ENCODE results near the gene IPO13.

IPO13 gene

DNA sequence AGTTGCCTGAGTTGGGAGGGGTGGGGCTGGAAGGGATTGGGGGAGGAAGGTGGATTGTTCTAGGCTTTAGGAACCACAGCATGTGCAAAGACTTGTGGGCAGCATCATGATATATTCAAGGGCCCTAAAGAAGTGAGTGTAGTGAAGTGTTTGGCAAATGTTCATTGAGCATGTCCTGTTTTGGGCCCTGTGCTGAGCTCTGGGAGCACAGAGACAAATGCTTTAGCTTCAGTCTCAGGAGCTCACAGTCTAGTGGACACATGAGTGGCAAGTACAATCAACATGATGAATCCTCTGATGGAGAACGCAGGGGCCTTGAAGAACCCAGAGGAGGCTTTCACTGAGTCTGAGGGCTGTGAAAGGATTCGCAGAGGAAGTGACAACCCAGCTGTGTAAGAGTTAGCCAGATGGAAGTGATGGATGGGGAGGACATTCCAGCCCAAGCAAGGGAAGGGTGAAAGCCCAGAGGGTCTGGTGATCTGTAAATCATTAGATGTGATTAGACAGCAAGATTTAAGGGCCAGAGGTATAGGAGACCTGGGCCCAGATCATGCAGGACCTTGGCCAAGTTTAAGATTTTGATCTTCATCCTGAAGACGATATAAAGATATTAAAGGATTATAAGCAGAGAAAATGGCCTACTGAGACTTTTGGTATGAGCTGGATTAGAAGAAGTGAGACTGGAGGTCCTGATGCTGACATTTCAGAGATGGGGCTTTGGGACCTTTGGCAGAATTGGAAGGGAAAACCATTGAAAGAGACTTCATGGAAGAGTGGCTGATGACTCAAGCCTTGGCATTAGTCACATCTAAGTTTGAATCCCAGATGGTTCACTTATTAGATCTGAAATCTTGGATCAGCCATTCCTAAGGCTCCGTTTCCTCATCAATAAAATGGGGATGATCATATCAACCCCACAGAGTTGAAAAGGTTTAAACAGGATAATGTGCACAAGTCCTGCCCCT lies 4.6 kb downstream of the IPO13 start:
- no peak for DNase-seq (ENCODE audit: low read depth in 2 of 2)

DNA sequence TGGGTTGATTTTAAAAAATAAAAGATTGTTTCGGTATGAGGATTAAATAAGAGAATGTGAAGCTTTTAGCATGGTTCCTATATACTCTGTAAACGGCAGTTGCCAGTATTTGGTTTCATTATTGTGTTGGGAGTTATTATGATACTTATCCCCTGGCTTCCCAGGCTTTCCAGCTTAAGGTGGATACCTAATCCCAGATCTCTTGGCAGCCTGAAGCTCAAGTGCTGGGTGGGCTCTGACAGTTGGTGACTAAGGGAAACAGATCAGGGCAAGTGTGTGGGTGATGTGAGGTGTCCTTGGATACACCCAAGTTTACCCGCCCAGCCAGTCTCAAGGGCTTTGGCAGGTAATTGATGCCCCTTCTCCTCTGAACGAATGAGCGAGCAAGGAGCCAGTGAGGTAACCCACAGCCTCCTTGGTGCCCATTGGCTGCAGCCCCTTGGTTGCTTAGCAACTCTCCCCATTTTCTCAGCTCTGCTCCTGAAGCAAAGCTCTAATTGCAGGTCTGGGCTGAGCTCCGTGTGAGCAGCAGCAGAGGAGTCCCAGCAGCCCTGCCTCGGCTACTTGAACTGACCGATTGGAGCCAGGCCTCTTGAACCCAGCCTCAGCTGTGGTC lies 6.1 kb downstream of the IPO13 start:
- DNase-seq (ENCODE audit: low read depth in 2 of 2), result no peak

DNA sequence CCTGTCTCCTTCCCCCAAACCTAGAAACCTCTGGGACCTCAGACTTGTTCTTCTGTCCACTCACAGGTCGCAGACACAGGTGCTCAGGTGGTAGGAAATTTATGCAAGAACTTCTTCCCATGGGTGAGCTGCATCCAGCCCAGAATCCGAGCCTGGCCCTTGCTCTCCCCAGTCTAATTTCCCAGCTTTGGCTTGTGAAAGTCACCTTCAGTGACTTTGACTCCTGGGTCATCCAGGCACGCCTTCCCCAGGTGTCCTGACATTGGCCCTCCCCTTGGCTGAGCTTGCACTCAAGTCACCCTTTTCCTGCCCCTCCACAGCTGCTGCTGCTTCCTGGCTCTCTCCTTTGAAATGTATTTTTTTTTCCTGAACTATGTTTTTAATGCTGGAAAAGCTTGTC lies 6.6 kb downstream of the IPO13 start:
- DNase-seq (ENCODE audit: low read depth in 2 of 2), result no peak

DNA sequence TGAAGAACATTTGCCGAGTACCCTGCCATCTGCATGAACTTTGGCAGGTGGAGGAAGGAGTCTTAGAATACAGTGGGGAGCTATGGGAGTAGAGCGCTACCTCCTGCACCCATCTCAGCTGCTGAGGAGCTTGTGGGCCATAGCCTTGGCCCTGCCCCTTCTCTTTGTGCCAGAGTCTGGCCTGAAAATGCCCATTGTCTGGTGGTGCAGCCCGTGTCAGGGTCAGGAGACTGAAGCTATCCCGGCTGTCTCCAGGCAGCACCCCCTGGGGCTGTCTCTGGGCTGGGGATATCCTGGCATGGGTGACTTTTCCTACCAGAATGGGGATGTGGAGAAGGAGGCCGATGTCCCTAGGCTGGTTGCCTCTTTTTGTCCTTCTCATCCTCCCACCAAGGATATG lies 7.3 kb downstream of the IPO13 start:
- DNase-seq (ENCODE audit: low read depth in 2 of 2), result no peak

DNA sequence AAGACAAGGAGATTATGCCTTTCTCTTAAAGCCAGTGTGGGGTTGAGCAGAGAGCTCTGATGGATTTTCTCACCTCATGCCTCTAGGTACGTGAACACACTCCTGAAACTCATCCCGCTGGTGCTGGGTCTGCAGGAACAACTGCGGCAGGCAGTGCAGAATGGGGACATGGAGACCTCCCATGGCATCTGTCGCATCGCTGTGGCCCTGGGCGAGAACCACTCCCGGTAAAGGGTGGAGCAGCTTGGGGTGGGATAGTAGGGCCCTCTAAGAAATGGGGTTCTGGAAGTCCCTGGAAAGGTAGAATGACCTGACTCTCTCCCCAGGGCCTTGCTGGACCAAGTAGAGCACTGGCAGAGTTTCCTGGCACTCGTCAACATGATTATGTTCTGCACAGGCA lies 9.5 kb downstream of the IPO13 start:
- DNase-seq (ENCODE audit: low read depth in 2 of 2), result no peak

DNA sequence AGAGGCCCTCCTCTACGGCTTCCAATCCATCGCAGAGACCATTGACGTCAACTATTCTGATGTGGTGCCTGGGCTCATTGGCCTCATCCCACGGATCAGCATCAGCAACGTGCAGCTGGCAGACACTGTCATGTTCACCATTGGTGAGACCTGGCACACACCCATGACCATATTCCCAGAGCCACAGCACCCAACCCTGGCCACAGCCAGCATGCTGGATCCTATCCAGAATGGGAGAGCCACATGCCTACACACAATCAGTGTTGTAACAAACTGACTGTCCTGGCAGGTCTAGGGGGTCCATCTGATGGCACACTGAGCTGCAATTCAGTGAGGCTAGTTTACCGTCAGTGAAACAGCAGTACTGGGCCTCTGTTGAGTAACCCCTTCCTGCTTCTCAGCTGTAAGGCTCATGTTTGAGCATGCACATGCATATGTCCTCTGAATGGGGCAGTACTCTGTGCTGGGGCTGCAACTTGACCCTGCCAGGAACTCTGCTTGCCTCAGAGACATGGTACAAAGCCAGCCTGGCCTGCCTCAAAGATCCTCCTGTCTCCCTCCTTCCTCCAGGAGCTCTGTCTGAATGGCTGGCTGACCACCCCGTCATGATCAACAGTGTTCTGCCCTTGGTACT lies 10.8 kb downstream of the IPO13 start:
- no peak for DNase-seq (ENCODE audit: low read depth in 2 of 2)

DNA sequence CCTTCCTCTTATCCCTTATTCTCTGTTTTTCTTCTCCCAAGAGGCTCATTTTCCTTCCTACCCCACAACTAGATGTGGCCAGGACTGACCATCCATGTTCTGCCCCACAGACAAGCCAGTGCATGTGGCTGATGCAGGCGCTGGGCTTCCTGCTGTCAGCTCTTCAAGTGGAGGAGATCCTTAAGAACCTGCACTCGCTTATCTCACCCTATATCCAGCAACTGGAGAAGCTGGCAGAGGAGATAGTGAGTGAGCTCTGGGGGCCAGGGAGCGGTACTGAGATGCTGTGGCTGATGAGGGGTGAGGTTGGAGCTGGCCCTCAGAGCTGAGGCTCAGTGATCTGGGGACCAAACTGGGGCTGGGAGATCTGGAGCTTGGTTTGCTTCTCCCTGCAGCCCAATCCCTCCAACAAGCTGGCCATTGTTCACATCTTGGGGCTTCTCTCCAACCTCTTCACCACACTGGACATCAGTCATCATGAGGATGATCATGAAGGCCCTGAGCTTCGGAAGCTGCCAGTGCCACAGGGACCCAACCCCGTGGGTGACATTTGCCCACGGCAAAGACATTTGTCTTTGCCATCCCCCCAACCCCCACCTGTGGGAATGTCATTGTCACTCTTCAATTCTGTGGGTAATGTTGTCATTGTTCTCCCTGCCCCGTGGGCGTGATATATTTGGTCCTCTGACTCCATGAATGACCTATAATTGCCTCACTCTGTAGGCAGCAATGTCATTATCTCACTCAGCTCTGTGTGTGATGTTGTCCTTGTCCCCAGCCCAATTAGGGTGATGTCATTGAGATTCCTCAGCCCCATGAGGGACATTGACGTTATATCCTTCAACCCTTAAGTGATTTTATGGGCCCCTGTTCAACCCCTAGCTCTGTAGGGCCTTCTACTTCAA lies 11.9 kb downstream of the IPO13 start:
- DNase-seq (ENCODE audit: low read depth in 2 of 2), result no peak

DNA sequence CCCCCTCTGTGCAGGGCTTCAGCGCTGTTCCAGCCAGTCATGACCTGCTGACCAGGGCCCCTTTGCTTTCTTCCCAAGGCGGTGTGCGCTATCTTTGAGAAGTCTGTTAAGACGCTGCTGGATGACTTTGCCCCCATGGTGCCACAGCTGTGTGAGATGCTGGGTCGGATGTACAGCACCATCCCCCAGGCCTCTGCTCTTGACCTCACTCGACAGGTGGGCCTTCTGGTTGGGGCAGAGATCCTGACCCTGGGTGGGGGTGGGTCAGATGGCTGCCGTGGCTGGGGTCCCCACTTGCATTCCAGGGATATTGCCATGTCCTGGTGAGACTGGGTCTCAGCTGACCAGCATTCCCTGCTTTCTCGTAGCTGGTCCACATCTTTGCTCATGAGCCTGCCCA lies 14.0 kb downstream of the IPO13 start:
- DNase-seq (ENCODE audit: low read depth in 2 of 2), result no peak

DNA sequence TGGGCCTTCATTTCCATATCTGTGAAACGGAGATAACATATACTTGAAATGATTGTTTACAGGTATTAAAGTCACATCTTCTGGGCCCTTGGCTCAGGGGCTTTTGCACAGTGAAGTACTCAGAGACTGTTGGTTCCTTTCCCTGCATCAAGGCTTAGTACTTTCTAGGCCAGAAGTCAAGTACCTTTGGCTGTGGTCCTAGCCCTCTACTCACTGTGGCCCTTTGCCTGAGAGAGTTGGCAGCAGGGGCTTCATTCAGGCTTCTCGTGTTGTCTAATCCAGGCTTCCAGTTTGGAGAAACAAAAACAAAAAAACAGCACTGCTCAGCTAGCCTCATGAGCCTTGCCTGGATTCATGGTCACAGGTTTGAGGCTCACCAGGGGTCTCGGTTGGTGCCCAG lies 14.9 kb downstream of the IPO13 start:
- no peak for DNase-seq (ENCODE audit: low read depth in 2 of 2)

DNA sequence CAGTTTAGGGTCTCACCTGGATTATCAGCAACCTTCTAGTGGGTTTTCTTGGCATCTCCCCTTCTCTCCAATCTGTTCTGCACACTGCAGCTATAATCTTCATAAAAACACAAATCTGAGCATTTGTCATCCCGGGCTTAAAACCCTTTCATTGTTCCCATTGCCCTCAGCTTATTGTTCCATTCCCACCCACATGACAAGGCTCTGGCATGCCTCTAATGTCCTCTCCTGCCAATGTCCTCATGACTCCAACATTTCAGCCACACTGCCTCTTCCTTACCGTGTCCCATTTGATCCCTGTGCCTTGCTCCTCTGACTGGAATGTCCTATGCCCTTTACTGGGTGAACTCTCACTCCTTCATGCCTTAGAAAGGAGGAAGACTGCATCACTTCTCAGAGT lies 15.6 kb downstream of the IPO13 start:
- no peak for DNase-seq (ENCODE audit: low read depth in 2 of 2)

DNA sequence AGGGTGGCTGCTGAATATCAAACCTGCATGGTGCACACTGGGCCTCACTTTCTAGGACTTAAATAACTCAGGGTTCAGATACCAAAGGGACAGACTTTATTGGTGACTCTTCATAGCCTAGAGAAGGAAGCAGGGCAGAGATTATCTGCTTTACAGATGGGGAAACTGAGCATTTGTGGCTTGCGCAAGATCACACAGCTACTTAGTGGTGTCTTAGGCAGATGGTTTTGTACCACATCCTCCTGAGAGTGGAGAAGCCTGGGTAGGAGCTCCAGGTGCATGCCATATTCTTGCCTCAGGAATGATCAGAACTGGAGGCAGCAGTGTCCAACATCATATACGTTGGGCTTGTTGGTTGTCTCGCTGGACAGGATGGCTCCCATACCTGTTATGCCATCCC lies 16.3 kb downstream of the IPO13 start:
- DNase-seq (ENCODE audit: low read depth in 2 of 2), result no peak

DNA sequence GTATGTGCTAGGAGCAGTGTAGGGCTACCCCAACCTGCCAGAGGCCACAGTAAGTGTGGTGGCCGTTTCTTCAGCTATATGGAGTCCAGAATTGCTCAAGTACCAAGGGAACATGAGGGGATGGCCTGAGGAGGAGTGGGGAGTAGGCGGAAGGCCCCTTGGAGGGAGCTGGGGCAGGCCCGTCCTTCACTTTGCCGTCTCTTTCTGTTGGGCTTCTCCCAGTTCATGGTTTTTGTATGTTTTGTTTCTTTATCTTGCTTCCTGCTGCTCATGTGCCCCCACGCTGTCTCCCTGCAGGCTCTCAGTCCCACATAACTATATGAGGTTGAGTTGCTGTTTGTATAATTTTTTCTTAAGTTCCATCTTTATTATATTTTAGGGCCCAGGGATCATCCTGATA lies 17.1 kb downstream of the IPO13 start:
- DNase-seq (ENCODE audit: low read depth in 2 of 2), result no peak

DNA sequence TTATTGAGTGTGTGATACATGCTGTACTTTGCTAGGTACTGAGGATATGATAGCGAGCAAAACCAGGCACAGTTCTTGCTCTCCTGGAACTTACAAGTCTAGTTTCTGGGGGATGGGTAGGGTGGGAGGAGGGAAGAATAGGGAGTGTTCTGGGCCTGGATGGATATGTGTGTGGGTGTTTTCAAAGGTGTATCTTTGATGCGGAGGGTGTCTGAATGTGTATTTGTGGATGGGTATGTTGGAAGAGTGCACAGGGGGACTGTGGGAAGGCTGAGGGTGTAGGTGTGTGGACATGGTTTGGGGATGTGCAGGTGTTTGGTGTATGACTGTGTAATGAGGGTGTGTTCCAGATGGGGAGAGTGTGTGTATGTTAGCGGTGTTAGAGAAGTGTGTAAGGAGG lies 18.6 kb downstream of the IPO13 start:
- no peak for DNase-seq (ENCODE audit: low read depth in 2 of 2)

DNA sequence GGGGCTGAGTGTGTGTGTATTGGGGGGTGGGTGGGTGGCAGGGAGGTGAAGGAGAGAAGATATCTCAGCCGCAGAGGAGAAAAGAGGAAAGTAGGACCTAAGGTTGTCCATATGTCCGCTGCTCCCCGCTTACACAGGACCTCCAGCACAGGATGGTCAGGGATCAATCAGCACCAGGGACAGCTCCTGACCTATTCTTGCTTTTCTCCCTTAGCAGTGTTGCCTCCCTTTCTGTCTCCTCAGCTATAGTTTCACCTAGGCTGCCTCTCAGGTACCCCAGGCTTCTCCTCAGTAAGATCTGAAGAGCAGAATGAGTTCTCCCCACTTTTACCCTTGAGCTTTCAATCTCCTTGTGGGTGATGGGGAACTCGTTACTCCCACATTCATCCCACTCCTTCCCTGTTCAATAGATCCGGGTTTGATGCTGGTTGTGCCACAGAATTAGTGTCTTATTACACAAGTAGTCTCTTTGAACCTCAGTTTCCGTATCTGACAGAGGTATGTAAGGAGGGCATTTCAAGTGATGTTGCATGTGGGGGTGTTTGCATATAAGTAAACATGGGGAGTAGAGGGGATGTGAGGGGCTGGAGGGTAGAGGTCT lies 21.7 kb downstream of the IPO13 start:
- no peak for DNase-seq (ENCODE audit: low read depth in 2 of 2)

DNA sequence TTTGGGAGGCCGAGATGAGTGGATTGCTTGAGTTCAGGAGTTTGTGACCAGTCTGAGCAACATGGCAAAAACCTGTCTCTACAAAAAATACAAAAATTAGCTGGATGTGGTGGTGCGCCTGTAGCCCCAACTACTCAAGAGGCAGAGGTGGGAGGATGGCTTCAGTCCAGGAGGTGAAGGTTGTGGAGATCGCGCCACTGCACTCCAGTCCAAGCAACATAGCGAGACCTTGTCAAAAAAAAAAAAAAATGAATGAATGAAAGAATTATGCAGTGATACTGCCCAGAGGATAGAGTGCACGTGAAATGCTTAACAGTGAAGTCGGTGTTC lies 22.6 kb downstream of the IPO13 start:
- no peak for DNase-seq (ENCODE audit: low read depth in 2 of 2)

DNA sequence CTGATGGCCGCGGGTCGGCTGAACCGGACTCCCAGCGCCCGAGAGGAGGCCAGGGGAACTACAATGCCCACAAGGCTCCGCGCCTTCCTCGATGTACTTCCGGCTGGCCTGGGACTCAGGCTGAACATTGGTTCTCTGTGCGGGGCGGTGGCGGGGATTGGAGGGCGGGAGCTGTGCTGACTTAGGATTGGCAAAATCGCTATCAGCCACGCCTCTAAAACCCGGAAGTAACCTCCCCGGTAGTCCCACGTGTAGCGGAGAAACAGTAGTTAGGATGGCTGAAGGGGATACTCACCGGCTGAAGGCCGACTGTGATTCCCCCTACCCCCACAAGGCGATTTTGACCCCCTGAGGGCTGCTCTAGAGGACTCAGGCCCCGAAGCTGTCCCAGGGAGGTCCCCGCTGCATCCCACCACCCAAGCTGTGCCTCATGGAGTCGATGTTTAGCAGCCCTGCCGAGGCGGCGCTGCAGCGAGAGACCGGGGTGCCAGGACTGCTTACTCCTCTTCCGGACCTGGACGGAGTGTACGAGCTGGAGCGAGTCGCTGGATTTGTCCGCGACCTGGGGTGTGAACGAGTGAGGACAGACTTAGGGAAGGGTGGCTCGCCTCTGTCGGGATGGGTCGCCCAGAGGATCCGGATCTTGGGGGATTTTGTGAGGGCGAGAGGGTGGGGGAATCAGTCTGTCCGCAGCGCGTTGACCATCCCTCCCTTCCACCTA lies 23.2 kb downstream of the IPO13 start, which contains the start of gene DPH2:
DPH2 (plus strand) TSS at position 265 of the 721 bp plus-strand sequence; CDS start at position 431, 166 bp downstream.
- DNase-seq (ENCODE audit: low read depth in 2 of 2), result peak; percentile 90 to 96

DNA sequence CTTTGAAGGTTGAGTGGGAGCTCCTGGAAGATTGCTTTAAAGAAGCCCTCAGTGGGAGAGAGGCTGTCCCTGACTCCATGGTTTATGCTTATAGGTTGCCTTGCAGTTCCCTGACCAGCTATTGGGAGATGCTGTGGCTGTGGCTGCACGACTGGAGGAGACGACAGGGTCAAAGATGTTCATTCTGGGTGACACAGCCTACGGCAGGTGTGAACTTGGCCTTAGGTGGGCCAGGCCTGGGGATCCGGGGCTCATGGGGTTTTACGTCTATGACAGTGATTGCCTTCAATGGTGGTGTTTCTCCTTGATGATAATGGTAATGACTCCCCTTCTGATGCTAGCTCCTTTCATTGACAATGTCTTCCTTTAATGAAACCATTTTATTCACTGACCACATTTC lies 23.8 kb downstream of the IPO13 start:
- DNase-seq (ENCODE audit: low read depth in 2 of 2), result no peak

DNA sequence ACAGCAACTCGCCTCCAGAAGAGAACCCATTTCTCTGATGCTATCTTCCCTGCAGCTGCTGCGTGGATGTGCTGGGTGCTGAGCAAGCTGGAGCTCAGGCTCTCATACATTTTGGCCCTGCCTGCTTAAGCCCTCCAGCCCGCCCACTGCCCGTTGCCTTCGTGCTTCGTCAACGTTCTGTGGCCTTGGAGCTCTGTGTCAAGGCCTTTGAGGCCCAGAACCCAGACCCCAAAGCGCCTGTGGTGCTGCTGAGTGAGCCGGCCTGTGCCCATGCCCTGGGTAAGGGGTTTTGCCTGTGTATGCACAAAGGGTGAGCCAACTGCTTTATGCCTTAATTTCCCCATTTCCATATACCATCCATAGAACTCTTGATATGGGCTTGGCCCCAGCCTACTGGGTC lies 24.2 kb downstream of the IPO13 start:
- DNase-seq (ENCODE audit: low read depth in 2 of 2), result no peak

DNA sequence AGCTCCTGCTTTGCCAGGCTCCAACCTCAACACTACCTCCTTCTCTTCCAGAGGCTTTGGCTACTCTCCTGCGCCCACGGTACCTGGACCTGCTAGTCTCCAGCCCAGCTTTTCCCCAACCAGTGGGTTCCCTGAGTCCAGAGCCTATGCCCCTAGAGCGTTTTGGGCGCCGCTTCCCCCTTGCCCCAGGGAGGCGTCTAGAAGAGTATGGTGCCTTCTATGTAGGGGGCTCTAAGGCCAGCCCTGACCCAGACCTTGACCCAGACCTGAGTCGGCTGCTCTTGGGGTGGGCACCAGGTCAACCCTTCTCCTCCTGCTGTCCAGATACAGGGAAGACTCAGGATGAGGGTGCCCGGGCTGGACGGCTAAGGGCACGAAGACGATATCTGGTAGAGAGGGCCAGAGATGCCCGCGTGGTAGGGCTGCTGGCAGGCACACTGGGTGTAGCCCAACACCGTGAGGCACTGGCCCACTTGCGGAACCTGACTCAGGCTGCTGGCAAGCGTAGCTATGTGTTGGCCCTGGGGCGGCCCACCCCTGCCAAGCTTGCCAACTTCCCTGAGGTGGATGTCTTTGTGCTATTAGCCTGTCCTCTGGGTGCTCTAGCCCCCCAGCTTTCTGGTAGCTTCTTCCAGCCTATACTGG lies 24.7 kb downstream of the IPO13 start:
- DNase-seq (ENCODE audit: low read depth in 2 of 2), result no peak

DNA sequence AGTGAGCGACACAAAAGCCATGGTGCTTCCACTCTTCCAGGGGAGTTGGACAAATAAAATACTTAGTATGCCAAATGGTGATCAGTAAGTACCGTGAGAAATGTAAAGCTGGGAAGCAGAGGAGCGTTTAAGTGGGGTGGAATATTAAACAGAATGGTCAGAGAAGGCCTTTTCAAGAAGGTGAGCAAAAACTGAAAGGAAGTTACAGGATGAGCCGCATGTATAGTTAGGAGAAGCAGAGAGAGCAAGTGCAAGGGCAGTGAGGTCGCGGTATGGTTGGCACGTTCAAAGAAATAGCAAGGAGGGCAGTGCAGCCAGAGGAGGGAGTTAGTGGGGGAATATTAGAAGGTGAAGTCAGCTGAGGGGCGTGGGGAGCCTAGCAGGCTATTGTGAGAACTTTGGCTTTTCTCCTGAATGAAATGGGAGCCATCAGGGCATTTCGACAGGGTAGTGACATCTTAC lies 27.3 kb downstream of the IPO13 start:
- no peak for DNase-seq (ENCODE audit: low read depth in 2 of 2)

Measured in stimulated activated CD8-positive, alpha-beta memory T cell treated with anti-CD3 and anti-CD28 coated beads, Interleukin-15, amount 100 ng/mL, for 4 hours (primary cell).